AG09319 (cell line): ENCODE results near the gene COX4I2.

ENCODE experiments used
- DNase-seq: peaks from one replicate; pipeline ENCODE4 v3.0.0-alpha.2; 2010; ENCODE audit warnings: low read depth; ENCODE audit errors: extremely low read depth
- TF ChIP-seq, protein P1 (sequence below): IDR thresholded peaks from 2 replicates; pipeline ENCODE4 v1.5.1; 2011; ENCODE audit warnings: low read depth, mild to moderate bottlenecking, inconsistent platforms, low read length, moderate library complexity

The COX4I2 gene

DNA sequence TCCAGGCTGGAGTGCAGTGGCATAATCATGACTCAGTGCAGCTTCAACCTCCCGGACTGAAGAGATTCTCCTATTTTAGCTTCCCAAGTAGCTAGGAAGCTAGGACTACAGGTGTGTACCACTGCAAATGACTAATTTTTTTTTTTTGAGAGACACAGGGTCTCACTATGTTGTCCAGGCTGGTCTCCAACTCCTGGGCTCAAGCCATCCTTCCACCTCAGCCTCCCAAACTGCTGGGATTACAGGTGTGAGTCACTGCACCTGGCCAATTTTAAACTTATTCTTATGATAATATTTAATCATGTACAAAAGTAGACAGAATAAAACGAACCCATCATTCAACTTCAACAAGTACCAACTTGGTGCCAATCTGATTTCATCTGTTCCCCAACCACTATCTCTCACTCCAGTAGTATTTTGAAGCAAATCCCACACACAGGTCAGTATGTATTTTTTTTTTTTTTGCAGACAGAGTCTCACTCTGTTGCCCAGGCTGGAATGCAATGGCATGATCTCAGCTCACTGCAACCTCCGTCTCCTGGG is 52.5 kb downstream of the COX4I2 start:
- TF ChIP-seq, protein P1, sequence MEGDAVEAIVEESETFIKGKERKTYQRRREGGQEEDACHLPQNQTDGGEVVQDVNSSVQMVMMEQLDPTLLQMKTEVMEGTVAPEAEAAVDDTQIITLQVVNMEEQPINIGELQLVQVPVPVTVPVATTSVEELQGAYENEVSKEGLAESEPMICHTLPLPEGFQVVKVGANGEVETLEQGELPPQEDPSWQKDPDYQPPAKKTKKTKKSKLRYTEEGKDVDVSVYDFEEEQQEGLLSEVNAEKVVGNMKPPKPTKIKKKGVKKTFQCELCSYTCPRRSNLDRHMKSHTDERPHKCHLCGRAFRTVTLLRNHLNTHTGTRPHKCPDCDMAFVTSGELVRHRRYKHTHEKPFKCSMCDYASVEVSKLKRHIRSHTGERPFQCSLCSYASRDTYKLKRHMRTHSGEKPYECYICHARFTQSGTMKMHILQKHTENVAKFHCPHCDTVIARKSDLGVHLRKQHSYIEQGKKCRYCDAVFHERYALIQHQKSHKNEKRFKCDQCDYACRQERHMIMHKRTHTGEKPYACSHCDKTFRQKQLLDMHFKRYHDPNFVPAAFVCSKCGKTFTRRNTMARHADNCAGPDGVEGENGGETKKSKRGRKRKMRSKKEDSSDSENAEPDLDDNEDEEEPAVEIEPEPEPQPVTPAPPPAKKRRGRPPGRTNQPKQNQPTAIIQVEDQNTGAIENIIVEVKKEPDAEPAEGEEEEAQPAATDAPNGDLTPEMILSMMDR = no peak
- no peak for DNase-seq

DNA sequence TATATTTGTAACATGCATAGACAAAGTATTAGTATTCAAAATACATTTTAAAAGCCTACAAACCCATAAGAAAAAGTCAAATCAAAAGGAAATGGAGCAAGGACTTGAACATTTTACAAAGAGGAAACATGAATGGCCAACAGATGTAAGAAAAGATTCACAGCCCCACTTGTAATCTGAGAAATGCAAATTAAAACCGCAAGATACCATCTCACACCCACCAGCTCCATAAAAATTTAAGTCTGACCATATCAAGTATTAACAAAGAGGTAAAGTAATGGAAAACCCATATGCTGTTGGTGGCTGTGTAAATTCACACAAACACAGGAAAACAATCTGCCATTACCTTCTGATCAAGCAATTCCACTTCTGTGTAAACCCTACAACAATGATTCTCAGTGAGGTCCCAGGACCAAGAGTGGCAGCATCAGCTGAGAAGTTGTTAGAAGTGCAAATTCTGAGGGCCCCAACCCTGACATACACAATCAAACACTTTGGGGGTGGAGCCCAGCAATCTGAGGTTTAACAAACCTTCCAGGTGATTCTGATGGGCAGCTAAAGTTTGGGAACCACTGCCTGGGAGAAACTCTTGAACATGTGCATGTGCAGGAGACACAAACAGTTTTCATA is 54.0 kb downstream of the COX4I2 start:
- TF ChIP-seq, protein P1 = no peak
- DNase-seq = no peak

DNA sequence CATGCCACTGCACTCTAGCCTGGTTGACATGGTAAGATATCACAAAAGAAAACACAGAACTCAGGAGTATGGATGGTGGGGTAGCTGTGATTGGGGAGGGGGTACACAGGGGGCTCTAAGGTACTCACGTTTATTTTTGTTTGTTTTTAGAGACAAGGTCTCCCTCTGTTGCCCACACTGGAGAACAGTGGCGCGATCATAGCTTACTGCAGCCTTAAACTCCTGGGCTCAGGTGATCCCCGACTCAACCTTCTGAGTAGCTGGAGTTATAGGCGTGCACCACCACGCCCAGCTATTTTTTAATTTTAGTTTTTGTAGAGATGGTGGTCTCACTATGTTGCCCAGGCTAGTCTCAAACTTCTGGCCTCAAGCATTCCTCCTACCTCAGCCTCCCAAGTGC is 55.7 kb downstream of the COX4I2 start:
- TF ChIP-seq, protein P1 = no peak
- no peak for DNase-seq

DNA sequence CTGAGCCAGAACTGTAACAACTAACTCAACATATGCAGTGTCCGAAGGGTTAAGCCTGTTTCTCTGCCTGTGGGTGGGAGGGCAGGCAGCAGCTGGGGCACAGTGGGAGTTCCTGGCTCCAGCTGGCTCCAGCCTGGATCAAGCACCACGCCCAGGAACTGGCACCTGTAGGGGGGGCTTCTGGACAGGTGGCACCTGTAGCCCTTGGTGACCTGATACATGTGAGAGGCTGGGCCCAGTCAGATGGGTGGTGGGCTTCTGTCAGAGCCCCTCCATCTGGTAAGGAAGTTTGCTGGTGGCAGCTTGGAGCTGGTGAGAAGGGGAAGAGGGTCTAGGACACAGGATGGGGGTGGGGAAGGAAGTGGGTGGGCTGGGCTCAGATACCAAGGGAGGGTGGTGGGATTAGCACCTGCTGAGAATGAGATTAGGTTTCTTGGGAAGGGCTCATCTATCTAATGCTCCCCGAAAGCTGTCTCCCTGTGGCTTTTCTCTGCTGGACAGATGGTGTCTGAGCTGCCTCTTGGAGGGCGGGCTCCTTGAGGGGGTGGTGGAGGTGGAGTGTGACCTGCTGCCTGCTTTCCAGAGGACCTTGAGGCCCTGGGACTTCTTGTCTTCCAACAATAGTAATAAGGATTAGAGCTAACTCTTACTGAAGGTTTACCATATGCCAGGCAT is 56.4 kb downstream of the COX4I2 start:
- DNase-seq = no peak
- TF ChIP-seq, protein P1 = no peak
